Astrocyte (in vitro differentiated cells and primary cell): ENCODE results near the gene PDZD2.

ENCODE experiments used
- EZH2 ChIP-seq: IDR thresholded peaks from 2 replicates; pipeline ENCODE4 v1.6.1; 2012; ENCODE audit warnings: mild to moderate bottlenecking, low read length, inconsistent platforms; ENCODE audit not compliant: insufficient read depth
- TF ChIP-seq, protein P1 (sequence below): IDR thresholded peaks from 2 replicates; pipeline ENCODE4 v1.5.1; 2011; ENCODE audit warnings: low read depth, mild to moderate bottlenecking, inconsistent platforms, low read length, moderate library complexity; ENCODE audit not compliant: insufficient read depth

DNA sequence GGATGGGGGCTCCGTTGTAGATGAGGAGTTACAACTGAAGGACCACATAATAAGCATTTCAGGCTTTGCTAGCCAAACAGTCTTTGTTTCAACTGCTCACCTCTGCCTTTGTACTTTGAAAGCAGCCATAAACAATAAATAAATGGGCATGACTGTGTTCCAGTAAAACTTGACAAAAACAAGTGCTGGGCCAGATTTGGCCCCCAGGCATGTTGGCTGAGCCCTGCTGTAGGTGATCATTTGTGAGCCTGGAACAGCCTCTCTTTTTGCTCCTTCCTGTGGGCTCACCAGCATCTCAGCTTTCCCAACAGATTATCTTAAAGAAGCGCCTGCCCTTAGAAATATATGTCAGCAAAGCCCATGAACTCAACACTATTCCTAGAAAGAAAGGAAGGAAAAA, 385.8 kb downstream of the PDZD2 start:
- TF ChIP-seq, protein P1, sequence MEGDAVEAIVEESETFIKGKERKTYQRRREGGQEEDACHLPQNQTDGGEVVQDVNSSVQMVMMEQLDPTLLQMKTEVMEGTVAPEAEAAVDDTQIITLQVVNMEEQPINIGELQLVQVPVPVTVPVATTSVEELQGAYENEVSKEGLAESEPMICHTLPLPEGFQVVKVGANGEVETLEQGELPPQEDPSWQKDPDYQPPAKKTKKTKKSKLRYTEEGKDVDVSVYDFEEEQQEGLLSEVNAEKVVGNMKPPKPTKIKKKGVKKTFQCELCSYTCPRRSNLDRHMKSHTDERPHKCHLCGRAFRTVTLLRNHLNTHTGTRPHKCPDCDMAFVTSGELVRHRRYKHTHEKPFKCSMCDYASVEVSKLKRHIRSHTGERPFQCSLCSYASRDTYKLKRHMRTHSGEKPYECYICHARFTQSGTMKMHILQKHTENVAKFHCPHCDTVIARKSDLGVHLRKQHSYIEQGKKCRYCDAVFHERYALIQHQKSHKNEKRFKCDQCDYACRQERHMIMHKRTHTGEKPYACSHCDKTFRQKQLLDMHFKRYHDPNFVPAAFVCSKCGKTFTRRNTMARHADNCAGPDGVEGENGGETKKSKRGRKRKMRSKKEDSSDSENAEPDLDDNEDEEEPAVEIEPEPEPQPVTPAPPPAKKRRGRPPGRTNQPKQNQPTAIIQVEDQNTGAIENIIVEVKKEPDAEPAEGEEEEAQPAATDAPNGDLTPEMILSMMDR: no peak
- no peak for TF ChIP-seq EZH2
